Measurements from ENCODE around the gene HS6ST3.

- TF ChIP-seq, protein P1, sequence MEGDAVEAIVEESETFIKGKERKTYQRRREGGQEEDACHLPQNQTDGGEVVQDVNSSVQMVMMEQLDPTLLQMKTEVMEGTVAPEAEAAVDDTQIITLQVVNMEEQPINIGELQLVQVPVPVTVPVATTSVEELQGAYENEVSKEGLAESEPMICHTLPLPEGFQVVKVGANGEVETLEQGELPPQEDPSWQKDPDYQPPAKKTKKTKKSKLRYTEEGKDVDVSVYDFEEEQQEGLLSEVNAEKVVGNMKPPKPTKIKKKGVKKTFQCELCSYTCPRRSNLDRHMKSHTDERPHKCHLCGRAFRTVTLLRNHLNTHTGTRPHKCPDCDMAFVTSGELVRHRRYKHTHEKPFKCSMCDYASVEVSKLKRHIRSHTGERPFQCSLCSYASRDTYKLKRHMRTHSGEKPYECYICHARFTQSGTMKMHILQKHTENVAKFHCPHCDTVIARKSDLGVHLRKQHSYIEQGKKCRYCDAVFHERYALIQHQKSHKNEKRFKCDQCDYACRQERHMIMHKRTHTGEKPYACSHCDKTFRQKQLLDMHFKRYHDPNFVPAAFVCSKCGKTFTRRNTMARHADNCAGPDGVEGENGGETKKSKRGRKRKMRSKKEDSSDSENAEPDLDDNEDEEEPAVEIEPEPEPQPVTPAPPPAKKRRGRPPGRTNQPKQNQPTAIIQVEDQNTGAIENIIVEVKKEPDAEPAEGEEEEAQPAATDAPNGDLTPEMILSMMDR (IDR thresholded peaks at IDR 0.05) = no peak
- no peak for TF ChIP-seq POLR2A (IDR thresholded peaks at IDR 0.05)
These were observed 744.7 kb downstream of the HS6ST3 start for GRCh38 chr13:96834626-96835025.
